Liver (tissue), 3 donors: ENCODE results near the gene RASSF8.

Source experiments
- ATF3 ChIP-seq: IDR thresholded peaks from 2 replicates; pipeline ENCODE4 v1.6.1; 2016; ENCODE audit warnings: antibody characterized with exemption
- CTCF ChIP-seq: fragments of 150-350 bp; IDR thresholded peaks from 2 replicates; pipeline ENCODE4 v1.5.1; 2017; ENCODE audit warnings: improper control_type of control experiment, low read depth, low read length; ENCODE audit not compliant: missing input control
- GABPA ChIP-seq, 2 donors: IDR thresholded peaks in 1 of 2; conservative IDR thresholded peaks in 1 of 2; 2 replicates each; pipeline ENCODE4 v1.6.1; 2016; ENCODE audit warnings: antibody characterized with exemption in 2 of 2, mild to moderate bottlenecking in 1 of 2, moderate library complexity in 1 of 2
- HNF4A ChIP-seq, 2 donors: conservative IDR thresholded peaks; 2 replicates each; pipeline ENCODE4 v1.6.1; 2016; ENCODE audit warnings: antibody characterized with exemption in 2 of 2, mild to moderate bottlenecking in 2 of 2
- RAD21 ChIP-seq, 2 donors: IDR thresholded peaks; 2 replicates each; pipeline ENCODE4 v1.6.1; 2016; ENCODE audit warnings: antibody characterized with exemption in 2 of 2, mild to moderate bottlenecking in 2 of 2
- SP1 ChIP-seq: IDR thresholded peaks from 2 replicates; pipeline ENCODE4 v1.6.1; 2018; ENCODE audit warnings: antibody characterized with exemption, mild to moderate bottlenecking
- TAF1 ChIP-seq: conservative IDR thresholded peaks from 2 replicates; pipeline ENCODE4 v1.6.1; 2016; ENCODE audit warnings: antibody characterized with exemption, mild to moderate bottlenecking
- YY1 ChIP-seq: IDR thresholded peaks from 2 replicates; pipeline ENCODE4 v1.6.1; 2016; ENCODE audit warnings: antibody characterized with exemption, mild to moderate bottlenecking
- TF ChIP-seq, protein P1 (sequence below): IDR thresholded peaks from 2 replicates; pipeline ENCODE4 v1.6.1; 2016; ENCODE audit warnings: antibody characterized with exemption, mild to moderate bottlenecking
- TF ChIP-seq, protein P2 (sequence below): IDR thresholded peaks from 2 replicates; pipeline ENCODE4 v1.6.1; 2016; ENCODE audit warnings: antibody characterized with exemption
- donor health status: healthy.
- donor health status: healthy.

DNA sequence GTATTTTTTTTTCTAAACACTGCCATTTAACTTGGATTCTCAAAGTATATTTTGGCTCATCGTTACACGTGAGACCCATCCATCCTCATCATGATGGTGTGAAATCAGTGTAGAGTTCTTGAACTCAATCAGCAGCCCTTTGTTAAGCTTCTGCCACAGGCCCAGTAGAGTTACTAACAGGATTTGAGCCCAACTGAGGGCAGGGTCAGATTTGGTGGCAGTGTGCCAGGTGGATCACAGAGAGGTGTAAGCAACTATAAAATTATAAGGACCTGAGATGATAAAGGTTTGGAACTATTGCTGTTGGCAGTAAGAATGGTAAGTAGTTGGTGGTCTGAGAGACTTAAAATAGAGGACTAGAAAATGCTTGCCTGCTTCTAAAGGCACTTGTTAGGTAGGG lies 72.8 kb downstream of the RASSF8 start:
- TF ChIP-seq HNF4A (conservative IDR thresholded peaks at IDR 0.05), result no peak
- TF ChIP-seq, protein P1, sequence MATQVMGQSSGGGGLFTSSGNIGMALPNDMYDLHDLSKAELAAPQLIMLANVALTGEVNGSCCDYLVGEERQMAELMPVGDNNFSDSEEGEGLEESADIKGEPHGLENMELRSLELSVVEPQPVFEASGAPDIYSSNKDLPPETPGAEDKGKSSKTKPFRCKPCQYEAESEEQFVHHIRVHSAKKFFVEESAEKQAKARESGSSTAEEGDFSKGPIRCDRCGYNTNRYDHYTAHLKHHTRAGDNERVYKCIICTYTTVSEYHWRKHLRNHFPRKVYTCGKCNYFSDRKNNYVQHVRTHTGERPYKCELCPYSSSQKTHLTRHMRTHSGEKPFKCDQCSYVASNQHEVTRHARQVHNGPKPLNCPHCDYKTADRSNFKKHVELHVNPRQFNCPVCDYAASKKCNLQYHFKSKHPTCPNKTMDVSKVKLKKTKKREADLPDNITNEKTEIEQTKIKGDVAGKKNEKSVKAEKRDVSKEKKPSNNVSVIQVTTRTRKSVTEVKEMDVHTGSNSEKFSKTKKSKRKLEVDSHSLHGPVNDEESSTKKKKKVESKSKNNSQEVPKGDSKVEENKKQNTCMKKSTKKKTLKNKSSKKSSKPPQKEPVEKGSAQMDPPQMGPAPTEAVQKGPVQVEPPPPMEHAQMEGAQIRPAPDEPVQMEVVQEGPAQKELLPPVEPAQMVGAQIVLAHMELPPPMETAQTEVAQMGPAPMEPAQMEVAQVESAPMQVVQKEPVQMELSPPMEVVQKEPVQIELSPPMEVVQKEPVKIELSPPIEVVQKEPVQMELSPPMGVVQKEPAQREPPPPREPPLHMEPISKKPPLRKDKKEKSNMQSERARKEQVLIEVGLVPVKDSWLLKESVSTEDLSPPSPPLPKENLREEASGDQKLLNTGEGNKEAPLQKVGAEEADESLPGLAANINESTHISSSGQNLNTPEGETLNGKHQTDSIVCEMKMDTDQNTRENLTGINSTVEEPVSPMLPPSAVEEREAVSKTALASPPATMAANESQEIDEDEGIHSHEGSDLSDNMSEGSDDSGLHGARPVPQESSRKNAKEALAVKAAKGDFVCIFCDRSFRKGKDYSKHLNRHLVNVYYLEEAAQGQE, result no peak
- no peak for TF ChIP-seq CTCF
- TF ChIP-seq YY1, result no peak
- TF ChIP-seq ATF3, result no peak
- TF ChIP-seq, protein P2, sequence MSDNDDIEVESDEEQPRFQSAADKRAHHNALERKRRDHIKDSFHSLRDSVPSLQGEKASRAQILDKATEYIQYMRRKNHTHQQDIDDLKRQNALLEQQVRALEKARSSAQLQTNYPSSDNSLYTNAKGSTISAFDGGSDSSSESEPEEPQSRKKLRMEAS, result no peak
- no peak for TF ChIP-seq SP1
- no peak for TF ChIP-seq TAF1
- TF ChIP-seq GABPA (IDR thresholded peaks at IDR 0.05 in 1 of 2, conservative IDR thresholded peaks at IDR 0.05 in 1 of 2), result no peak
- no peak for TF ChIP-seq RAD21 (IDR thresholded peaks at IDR 0.05)
